Measurements from ENCODE around the gene PBX2.
"Not testable (repeated sequence)": the region's sequence is repeated elsewhere in the genome, so short reads cannot be mapped to it uniquely, and the experiment has no call there.

The PBX2 gene

DNA sequence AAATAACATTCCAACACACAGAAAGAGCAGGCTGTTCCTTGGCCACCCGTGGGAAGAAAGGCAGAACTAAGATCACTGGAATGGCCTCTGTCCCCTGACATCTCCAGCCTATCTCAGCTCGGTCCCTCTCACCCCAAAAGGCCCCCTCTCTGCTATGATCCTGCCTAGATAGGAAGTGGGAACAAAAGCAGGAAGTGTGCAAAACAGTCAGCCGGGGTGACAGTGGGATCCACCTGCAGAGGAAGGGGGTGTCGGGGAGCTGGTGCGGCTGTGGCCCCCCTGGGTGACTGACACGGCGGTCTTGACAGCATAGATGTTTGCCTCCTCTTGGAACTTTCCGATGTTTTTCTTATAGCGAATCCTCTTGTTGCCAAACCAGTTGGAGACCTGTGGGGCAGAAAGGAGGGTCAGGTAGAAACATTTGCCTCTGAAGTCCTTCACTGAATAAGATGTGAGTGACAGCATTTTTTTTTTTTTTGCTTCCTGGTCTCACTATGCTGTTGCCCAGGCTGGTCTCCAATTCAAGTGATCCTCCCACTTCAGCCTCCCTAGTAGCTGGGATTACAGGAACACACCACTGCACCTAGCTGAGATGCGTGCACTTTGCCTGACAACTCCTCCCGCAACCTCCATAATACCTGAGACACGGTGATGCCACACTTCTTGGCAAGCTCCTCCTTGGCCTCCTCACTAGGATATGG, 2.8 kb downstream of the PBX2 start:
- 0 out of 2 replicates have a peak overlapping the region, but pooled peaks have one; percentile 59 for H3K27ac ChIP-seq (ENCODE audit: low read length)
- H3K27me3 ChIP-seq (ENCODE audit: insufficient read depth, low read length, poor library complexity), result no peaks in the 10 kb centered on the region
- H3K9ac ChIP-seq (ENCODE audit: low read depth, low read length), result no peak overlapping the region
- peak overlapping the region; percentile 93; the same call in 1 of the 2 replicates for H3K4me2 ChIP-seq (ENCODE audit: insufficient read depth, low read length)
- ATAC-seq (ENCODE audit: insufficient read depth, low read depth) (no peak), DNase-seq (no peak)
- no peaks in the 10 kb centered on the region for H3K9me3 ChIP-seq (ENCODE audit: insufficient read depth, low read length, severe bottlenecking)
- peaks cover 53% of the 10 kb centered on the region for H3K79me2 ChIP-seq (ENCODE audit: insufficient read depth, low read length)
- H3K4me1 ChIP-seq (ENCODE audit: insufficient read depth, low read length), result peaks cover 51% of the 10 kb centered on the region
- no peak overlapping the region for H3K4me3 ChIP-seq (ENCODE audit: low read depth in 1 of 2, low read length in 2 of 2)
- peaks cover 63% of the 10 kb centered on the region for H3K36me3 ChIP-seq (ENCODE audit: insufficient read depth, low read length)
- no peak overlapping the region for H2AFZ ChIP-seq (ENCODE audit: low read depth, low read length)
- TF ChIP-seq, protein P1, sequence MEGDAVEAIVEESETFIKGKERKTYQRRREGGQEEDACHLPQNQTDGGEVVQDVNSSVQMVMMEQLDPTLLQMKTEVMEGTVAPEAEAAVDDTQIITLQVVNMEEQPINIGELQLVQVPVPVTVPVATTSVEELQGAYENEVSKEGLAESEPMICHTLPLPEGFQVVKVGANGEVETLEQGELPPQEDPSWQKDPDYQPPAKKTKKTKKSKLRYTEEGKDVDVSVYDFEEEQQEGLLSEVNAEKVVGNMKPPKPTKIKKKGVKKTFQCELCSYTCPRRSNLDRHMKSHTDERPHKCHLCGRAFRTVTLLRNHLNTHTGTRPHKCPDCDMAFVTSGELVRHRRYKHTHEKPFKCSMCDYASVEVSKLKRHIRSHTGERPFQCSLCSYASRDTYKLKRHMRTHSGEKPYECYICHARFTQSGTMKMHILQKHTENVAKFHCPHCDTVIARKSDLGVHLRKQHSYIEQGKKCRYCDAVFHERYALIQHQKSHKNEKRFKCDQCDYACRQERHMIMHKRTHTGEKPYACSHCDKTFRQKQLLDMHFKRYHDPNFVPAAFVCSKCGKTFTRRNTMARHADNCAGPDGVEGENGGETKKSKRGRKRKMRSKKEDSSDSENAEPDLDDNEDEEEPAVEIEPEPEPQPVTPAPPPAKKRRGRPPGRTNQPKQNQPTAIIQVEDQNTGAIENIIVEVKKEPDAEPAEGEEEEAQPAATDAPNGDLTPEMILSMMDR (IDR thresholded peaks at IDR 0.05; ENCODE audit: borderline replicate concordance, extremely low read depth, low read length, poor library complexity, severe bottlenecking), result no peak
- no peak for TF ChIP-seq EZH2 (IDR thresholded peaks at IDR 0.05; ENCODE audit: borderline replicate concordance, low read depth, low read length, severe bottlenecking)
- no peaks in the 10 kb centered on the region for H4K20me1 ChIP-seq (ENCODE audit: insufficient read depth, low read length)

DNA sequence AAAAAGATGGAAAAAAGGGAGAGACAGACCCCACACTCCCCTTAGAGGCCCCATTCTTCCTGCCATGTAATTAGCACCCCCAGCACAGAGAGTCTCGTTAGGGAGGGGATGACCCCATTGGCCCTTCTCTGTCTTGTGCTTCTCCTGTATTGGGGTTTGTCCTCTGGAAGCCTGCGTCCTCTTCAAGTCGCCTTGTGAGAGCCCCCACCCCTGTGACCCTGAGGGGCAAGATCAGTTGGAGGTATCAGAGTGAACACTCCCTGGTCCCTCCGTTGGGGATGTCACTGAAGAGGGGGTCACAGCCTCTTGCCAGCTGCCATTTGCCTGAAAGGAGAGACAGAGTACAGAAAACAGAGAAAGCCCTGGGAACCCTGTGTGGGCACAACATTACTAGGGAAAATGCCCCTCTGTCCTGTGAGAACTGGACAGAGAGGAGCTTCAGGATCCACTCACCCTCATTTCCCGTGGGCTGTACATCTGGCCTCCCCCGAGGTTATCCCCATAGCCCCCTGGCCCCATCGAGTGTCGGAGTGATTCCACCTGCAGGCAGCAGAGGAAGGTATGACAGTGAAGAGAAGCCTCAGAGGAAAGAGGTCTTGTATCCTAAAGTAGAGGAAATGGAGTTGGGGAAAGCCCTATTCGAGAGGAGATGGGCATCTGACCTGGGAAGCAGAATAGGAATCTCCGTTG, 3.7 kb downstream of the PBX2 start:
- not testable (repeated sequence) for H3K27ac ChIP-seq (ENCODE audit: low read length); H3K4me3 ChIP-seq (ENCODE audit: low read depth in 1 of 2, low read length in 2 of 2); H2AFZ ChIP-seq (ENCODE audit: low read depth, low read length); H3K9ac ChIP-seq (ENCODE audit: low read depth, low read length); DNase-seq; H4K20me1 ChIP-seq (ENCODE audit: insufficient read depth, low read length); H3K9me3 ChIP-seq (ENCODE audit: insufficient read depth, low read length, severe bottlenecking); ATAC-seq (ENCODE audit: insufficient read depth, low read depth); H3K27me3 ChIP-seq (ENCODE audit: insufficient read depth, low read length, poor library complexity)
- H3K79me2 ChIP-seq (ENCODE audit: insufficient read depth, low read length), result peaks cover 44% of the 10 kb centered on the region
- peaks cover 71% of the 10 kb centered on the region for H3K36me3 ChIP-seq (ENCODE audit: insufficient read depth, low read length)
- H3K4me1 ChIP-seq (ENCODE audit: insufficient read depth, low read length), result peaks cover 44% of the 10 kb centered on the region
- H3K4me2 ChIP-seq (ENCODE audit: insufficient read depth, low read length), result peak overlapping the region; percentile 93; the same call in 1 of the 2 replicates

GRCh38 chr6:32185681-32186131, 4.3 kb downstream of the PBX2 start:
- ATAC-seq (ENCODE audit: insufficient read depth, low read depth); H4K20me1 ChIP-seq (ENCODE audit: insufficient read depth, low read length); H3K27ac ChIP-seq (ENCODE audit: low read length); DNase-seq; H3K9me3 ChIP-seq (ENCODE audit: insufficient read depth, low read length, severe bottlenecking); H3K9ac ChIP-seq (ENCODE audit: low read depth, low read length); H2AFZ ChIP-seq (ENCODE audit: low read depth, low read length); H3K4me2 ChIP-seq (ENCODE audit: insufficient read depth, low read length); H3K27me3 ChIP-seq (ENCODE audit: insufficient read depth, low read length, poor library complexity); H3K4me3 ChIP-seq (ENCODE audit: low read depth in 1 of 2, low read length in 2 of 2): not testable (repeated sequence)
- Histone ChIP-seq H3K79me2 (ENCODE audit: insufficient read depth, low read length) (peaks cover 38% of the 10 kb centered on the region), H3K36me3 (ENCODE audit: insufficient read depth, low read length) (peaks cover 75% of the 10 kb centered on the region), H3K4me1 (ENCODE audit: insufficient read depth, low read length) (peaks cover 40% of the 10 kb centered on the region)

DNA sequence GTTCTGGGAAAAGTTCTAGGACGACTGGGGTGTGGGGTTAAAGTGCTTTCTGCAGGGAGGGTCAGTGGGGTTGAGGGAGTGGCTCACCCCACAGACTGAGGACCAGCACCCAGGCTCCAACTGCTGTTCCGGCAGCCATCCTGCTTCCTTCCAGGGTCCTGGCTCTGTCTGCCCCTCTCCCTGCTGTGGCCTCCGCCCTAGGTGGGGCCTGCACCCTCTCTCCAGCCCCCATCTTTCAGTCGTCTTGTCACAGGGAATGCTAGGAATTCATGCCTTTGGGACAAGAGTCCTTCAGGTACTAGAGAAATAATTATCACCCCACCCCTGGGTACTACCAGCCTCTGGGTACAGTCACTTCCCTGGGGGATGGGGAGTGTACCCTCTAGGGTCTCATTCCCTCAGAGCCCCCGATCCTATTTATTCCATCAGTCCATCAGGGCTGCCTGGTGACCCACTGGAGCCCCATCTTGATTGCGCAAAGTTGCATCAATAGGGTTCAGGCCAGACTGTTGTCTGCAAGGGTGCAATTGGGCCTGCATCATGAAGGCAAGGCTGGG, 5.8 kb downstream of the PBX2 start, which contains the start of gene AGER:
TSS of gene AGER (minus strand) at position 170 of the 557 bp plus-strand sequence. CDS start at position 139, 31 bp downstream.
- Histone ChIP-seq H3K36me3 (ENCODE audit: insufficient read depth, low read length) (peaks cover 86% of the 10 kb centered on the region), H3K4me3 (ENCODE audit: low read depth in 1 of 2, low read length in 2 of 2) (no peak within 1 kb of the TSS), H3K27me3 (ENCODE audit: insufficient read depth, low read length, poor library complexity) (no peaks in the 10 kb centered on the region), H3K4me2 (ENCODE audit: insufficient read depth, low read length) (no peak within 1 kb of the TSS), H3K79me2 (ENCODE audit: insufficient read depth, low read length) (peaks cover 35% of the 10 kb centered on the region), H3K27ac (ENCODE audit: low read length) (no peak within 1 kb of the TSS), H3K9me3 (ENCODE audit: insufficient read depth, low read length, severe bottlenecking) (no peaks in the 10 kb centered on the region), H4K20me1 (ENCODE audit: insufficient read depth, low read length) (no peaks in the 10 kb centered on the region), H3K9ac (ENCODE audit: low read depth, low read length) (no peak within 1 kb of the TSS), H3K4me1 (ENCODE audit: insufficient read depth, low read length) (peaks cover 43% of the 10 kb centered on the region), H2AFZ (ENCODE audit: low read depth, low read length) (no peak within 1 kb of the TSS)
- no peak for TF ChIP-seq EZH2 (IDR thresholded peaks at IDR 0.05; ENCODE audit: borderline replicate concordance, low read depth, low read length, severe bottlenecking)
- TF ChIP-seq, protein P1 (IDR thresholded peaks at IDR 0.05; ENCODE audit: borderline replicate concordance, extremely low read depth, low read length, poor library complexity, severe bottlenecking), result no peak
- ATAC-seq (ENCODE audit: insufficient read depth, low read depth) (0 out of 3 replicates have a peak, but pooled peaks have one; percentile 9), DNase-seq (no peak)

Data from DND-41 (cell line).